NCI-H2196 (cell line): ENCODE measurements around the gene PPP2R5E.
"Not testable (repeated sequence)": the region's sequence is repeated elsewhere in the genome, so short reads cannot be mapped to it uniquely, and the experiment has no call there.

Experiments
- DNase-seq: peaks from one replicate; lab custom pipeline; 2025; ENCODE audit not compliant: unreplicated experiment; lab: John Stamatoyannopoulos, UW

PPP2R5E gene

GRCh38 chr14:63543000-63543825 lies at the start of gene PPP2R5E:
Gene PPP2R5E, minus strand, starts transcription at chr14:63543377. Its CDS starts 3,692 bp downstream, at chr14:63539685.
- DNase-seq, result peak; percentile 98

GRCh38 chr14:63583046-63583445 lies 39.9 kb upstream of the PPP2R5E start:
- not testable (repeated sequence) for DNase-seq

GRCh38 chr14:63581491-63581890 lies 38.3 kb upstream of the PPP2R5E start:
- no peak for DNase-seq

GRCh38 chr14:63578300-63578699 lies 35.1 kb upstream of the PPP2R5E start:
- DNase-seq, result no peak

- no peak for DNase-seq
Measured at GRCh38 chr14:63573581-63573980, 30.4 kb upstream of the PPP2R5E start.

GRCh38 chr14:63565448-63565847 lies 22.3 kb upstream of the PPP2R5E start:
- DNase-seq, result no peak

GRCh38 chr14:63564318-63564717 lies 21.1 kb upstream of the PPP2R5E start:
- DNase-seq, result no peak

- no peak for DNase-seq
Measured at GRCh38 chr14:63563370-63564026, 20.3 kb upstream of the PPP2R5E start.

GRCh38 chr14:63562405-63562804 lies 19.2 kb upstream of the PPP2R5E start:
- no peak for DNase-seq

GRCh38 chr14:63555572-63555971 lies 12.4 kb upstream of the PPP2R5E start:
- no peak for DNase-seq

- DNase-seq, result no peak
Measured at GRCh38 chr14:63551332-63551731, 8.2 kb upstream of the PPP2R5E start.

GRCh38 chr14:63547798-63548335 lies 4.7 kb upstream of the PPP2R5E start:
- DNase-seq, result no peak

GRCh38 chr14:63545431-63545830 lies 2.3 kb upstream of the PPP2R5E start:
- no peak for DNase-seq

- DNase-seq, result no peak
Measured at GRCh38 chr14:63544591-63545299, 1.6 kb upstream of the PPP2R5E start.

GRCh38 chr14:63543826-63544406 lies 739 bp upstream of the PPP2R5E start:
- DNase-seq, result no peak

- DNase-seq, result no peak
Measured at GRCh38 chr14:63542231-63542999, 762 bp downstream of the PPP2R5E start.

- no peak for DNase-seq
Measured at GRCh38 chr14:63535918-63536317, 7.3 kb downstream of the PPP2R5E start.

- no peak for DNase-seq
Measured at GRCh38 chr14:63533474-63533873, 9.7 kb downstream of the PPP2R5E start.

GRCh38 chr14:63524537-63525155 lies 18.5 kb downstream of the PPP2R5E start:
- DNase-seq, result no peak
